Small intestine (tissue), 16 donors: Measurements from ENCODE around the gene PGS1. TPM values are rescaled to one million over a fixed set of nuclear protein-coding genes. Genes with fewer than 3 reads are reported as not detected.
"Not testable (repeated sequence)": the region's sequence is repeated elsewhere in the genome, so short reads cannot be mapped to it uniquely, and the experiment has no call there.

Experiments
- DNase-seq, 2 donors: peaks; one replicate each; pipeline versions ENCODE4 v3.0.0 to v3.0.0-alpha.2; 2013
- FAIRE-seq: peaks from 2 replicates; lab custom pipeline; 2012; peaks lifted over from hg19 to GRCh38; lab: Jason Lieb, UNC
- H3K27ac ChIP-seq, 3 donors: one replicate each; pipeline ENCODE4 v1.5.1; 2013; ENCODE audit warnings: low read length in 2 of 3, mild to moderate bottlenecking in 2 of 3, control low read depth in 1 of 3, inconsistent platforms in 1 of 3, low read depth in 1 of 3, moderate library complexity in 1 of 3
- H3K27me3 ChIP-seq, 3 donors: one replicate each; pipeline ENCODE4 v1.6.1; 2013; ENCODE audit warnings: low read length in 3 of 3, inconsistent platforms in 1 of 3; ENCODE audit not compliant: control insufficient read depth in 3 of 3, insufficient read depth in 3 of 3
- H3K36me3 ChIP-seq, 3 donors: one replicate each; pipeline ENCODE4 v1.6.1; 2013; ENCODE audit warnings: low read length in 3 of 3, inconsistent platforms in 1 of 3, low read depth in 1 of 3, mild to moderate bottlenecking in 1 of 3, moderate library complexity in 1 of 3; ENCODE audit not compliant: control insufficient read depth in 3 of 3, insufficient read depth in 2 of 3
- H3K4me1 ChIP-seq, 3 donors: one replicate each; pipeline ENCODE4 v1.6.1; 2013; ENCODE audit warnings: low read length in 2 of 3, inconsistent platforms in 1 of 3, low read depth in 1 of 3, mild to moderate bottlenecking in 1 of 3, moderate library complexity in 1 of 3; ENCODE audit not compliant: control insufficient read depth in 3 of 3, insufficient read depth in 2 of 3
- H3K4me3 ChIP-seq, 3 donors: one replicate each; pipeline ENCODE4 v1.5.1; 2013; ENCODE audit warnings: low read length in 3 of 3, control low read depth in 1 of 3, inconsistent platforms in 1 of 3, low read depth in 1 of 3, mild to moderate bottlenecking in 1 of 3, moderate library complexity in 1 of 3
- H3K9me3 ChIP-seq, 2 donors: one replicate each; pipeline ENCODE4 v1.6.1; 2013; ENCODE audit warnings: low read depth in 1 of 2, low read length in 1 of 2; ENCODE audit not compliant: control insufficient read depth in 2 of 2, insufficient read depth in 1 of 2
- WGBS, 3 donors: extraction: QIAGEN DNeasy Blood & Tissue Kit; methylation state at CpG; one replicate each; pipeline ENCODE4 v1.1.7; 2013; 5-methylcytosine and 5-hydroxymethylcytosine counted together
- long read RNA-seq, 10 donors: transcript quantifications; one replicate each; lab custom pipeline, GENCODE V29; 2026
- polyA plus RNA-seq, 4 donors: library from polyadenylated mRNA; stranded (reverse) in 3 of 4; unstranded in 1 of 4; fragments of 200-250 nt in 3 of 4; fragments of 120-200 nt in 1 of 4; gene quantifications; one replicate each; pipeline versions ENCODE4 v1.2.1 to v1.2.3, GENCODE V29; 2013
- donor health status: healthy with polysubstance abuse.
- donor health status: control.
- donor health status: control.
- donor health status: Bipolar disorder and iron deficiency.
- donor health status: healthy.

The PGS1 gene, protein sequence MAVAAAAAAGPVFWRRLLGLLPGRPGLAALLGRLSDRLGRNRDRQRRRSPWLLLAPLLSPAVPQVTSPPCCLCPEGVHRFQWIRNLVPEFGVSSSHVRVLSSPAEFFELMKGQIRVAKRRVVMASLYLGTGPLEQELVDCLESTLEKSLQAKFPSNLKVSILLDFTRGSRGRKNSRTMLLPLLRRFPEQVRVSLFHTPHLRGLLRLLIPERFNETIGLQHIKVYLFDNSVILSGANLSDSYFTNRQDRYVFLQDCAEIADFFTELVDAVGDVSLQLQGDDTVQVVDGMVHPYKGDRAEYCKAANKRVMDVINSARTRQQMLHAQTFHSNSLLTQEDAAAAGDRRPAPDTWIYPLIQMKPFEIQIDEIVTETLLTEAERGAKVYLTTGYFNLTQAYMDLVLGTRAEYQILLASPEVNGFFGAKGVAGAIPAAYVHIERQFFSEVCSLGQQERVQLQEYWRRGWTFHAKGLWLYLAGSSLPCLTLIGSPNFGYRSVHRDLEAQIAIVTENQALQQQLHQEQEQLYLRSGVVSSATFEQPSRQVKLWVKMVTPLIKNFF
- 10 to 100 TPM; 14.9 to 34.9 (median 20.5) TPM for polyA plus RNA-seq
- long read RNA-seq, donor 1 = 0 reads
- long read RNA-seq, donor 2, partial matches to known transcripts = 0 of 1 reads
- long read RNA-seq, donor 2, other reads (novel, unspliced or antisense) = 0 of 1 reads
- long read RNA-seq, donor 3, partial matches to known transcripts = 8 of 10 reads
- long read RNA-seq, donor 3, other reads (novel, unspliced or antisense) = 0 of 10 reads
- long read RNA-seq, donor 4 = 0 reads
- long read RNA-seq, donor 5, partial matches to known transcripts = 0 of 3 reads
- long read RNA-seq, donor 5, other reads (novel, unspliced or antisense) = 0 of 3 reads
- long read RNA-seq, donor 6, partial matches to known transcripts = 0 of 3 reads
- long read RNA-seq, donor 6, other reads (novel, unspliced or antisense) = 0 of 3 reads
- long read RNA-seq, donor 7, transcript PGS1-201 (10 exons, 2,201 nt) = major isoform, 6 of 6 reads
- long read RNA-seq, donor 7, partial matches to known transcripts = 0 of 6 reads
- long read RNA-seq, donor 7, other reads (novel, unspliced or antisense) = 0 of 6 reads
- long read RNA-seq, donor 8 = 0 reads
- long read RNA-seq, donor 9 = 0 reads
- long read RNA-seq, donor 10, partial matches to known transcripts = 0 of 5 reads
- long read RNA-seq, donor 10, other reads (novel, unspliced or antisense) = 0 of 5 reads

DNA sequence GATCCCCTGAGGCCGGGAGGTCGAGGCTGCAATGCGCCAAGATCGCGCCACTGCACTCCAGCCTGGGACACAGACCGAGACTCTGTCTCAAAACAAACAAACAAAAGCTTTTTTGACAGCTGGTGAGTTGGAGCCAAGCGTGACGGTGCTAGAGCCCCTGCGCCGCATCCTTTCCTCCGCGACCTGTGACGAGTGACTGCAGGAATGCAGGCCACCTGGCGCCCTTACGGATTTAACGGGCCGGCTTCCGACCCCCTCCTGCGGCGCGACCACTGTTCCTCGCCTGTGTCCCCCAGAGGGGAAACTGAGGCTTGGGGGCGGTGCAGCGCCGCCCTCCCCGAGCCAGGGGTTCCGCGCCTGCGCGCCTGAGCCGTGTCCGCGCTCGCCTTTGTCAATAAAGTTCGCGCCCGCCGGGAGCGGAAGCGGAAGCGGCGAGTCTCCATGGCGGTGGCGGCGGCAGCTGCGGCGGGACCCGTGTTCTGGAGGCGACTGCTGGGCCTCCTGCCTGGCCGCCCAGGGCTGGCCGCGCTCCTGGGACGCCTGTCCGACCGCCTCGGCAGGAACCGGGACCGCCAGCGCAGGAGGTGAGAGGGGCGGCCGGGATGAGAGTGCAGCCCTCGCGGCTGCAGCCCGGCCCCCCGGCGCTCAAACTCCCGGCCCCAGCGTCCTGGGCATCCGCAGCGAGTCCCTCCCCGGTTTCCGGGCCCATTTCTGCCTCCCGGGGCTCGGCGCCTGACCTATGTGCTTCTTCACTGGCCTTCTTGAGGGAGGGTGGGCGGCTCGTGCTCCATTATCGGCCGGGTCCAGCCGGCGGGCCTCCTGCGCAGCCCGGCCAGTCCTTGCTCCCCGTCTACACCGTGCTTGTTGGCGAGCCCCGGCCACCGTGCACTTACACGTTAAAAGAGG is at the start of gene PGS1:
Gene PGS1 (plus strand): TSS at position 425 of the 906 bp plus-strand sequence. CDS start 17 bp downstream, at position 442.
- Histone ChIP-seq H3K27ac (peak within 1 kb of the TSS; percentile 78 to 91 (median 90)), H3K36me3 (peaks cover 0 to 4% (median 0%) of the 10 kb centered on the region in 3 donors), H3K9me3 (no peaks in the 10 kb centered on the region), H3K4me3 (peak within 1 kb of the TSS; percentile 95 to 99 (median 95)), H3K27me3 (no peaks in the 10 kb centered on the region), H3K4me1 (peaks cover 5 to 29% (median 14%) of the 10 kb centered on the region in 3 donors)
- 1 to 2% (median 1%) methylated on average over 53 to 89 of the region's 89 CpGs for WGBS, 3 donors
- FAIRE-seq (no peak), DNase-seq (peak; percentile 78 to 93)

DNA sequence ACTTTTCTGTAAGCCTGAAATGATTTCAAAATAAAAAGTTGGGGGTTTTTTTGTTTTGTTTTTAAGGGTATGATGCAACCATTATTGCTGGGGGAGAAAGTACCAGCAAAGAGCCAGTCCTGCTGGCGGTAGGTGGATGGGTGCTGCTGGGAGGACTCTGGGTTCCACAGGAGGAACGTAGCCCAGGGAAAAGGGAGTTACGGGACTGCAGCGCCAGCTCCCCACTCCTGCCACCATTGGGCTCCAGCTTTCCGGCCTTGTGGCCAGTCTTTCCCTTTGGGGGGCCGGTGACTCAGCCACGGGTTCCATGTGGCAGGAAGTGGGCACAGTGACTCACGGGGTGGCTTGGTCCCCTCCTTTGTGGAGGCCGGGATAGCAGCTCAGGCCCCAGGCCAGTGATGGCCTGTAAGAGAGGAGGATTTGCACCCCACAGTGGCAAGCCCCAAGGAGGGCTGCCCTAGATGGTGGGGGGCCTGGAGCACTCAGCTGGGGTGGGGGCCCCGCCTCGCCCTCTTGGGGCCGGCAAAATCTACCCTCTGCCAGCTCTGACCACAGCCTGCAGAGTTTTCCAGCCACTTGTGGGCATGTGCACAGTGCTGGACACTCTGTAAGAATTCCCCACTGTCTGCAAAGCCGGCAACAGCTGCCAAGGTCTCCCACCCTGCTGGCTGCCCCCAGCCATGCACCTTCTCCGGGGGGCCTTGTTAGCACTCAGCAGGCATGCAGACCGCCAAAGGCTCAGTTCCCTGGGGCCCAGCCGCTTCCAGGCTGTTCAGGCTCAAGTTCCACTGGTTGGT is 49.0 kb upstream of the PGS1 start:
- DNase-seq (no peak), FAIRE-seq (no peak)
- Histone ChIP-seq H3K27ac (peak overlapping the region in 1 of 3 donors; percentile 19), H3K27me3 (no peaks in the 10 kb centered on the region), H3K36me3 (no peaks in the 10 kb centered on the region), H3K9me3 (no peaks in the 10 kb centered on the region), H3K4me3 (no peak overlapping the region), H3K4me1 (peaks cover 0 to 7% (median 2%) of the 10 kb centered on the region in 3 donors)
- WGBS, 3 donors = 74 to 83% (median 75%) methylated on average over 14 to 16 of the region's 16 CpGs

DNA sequence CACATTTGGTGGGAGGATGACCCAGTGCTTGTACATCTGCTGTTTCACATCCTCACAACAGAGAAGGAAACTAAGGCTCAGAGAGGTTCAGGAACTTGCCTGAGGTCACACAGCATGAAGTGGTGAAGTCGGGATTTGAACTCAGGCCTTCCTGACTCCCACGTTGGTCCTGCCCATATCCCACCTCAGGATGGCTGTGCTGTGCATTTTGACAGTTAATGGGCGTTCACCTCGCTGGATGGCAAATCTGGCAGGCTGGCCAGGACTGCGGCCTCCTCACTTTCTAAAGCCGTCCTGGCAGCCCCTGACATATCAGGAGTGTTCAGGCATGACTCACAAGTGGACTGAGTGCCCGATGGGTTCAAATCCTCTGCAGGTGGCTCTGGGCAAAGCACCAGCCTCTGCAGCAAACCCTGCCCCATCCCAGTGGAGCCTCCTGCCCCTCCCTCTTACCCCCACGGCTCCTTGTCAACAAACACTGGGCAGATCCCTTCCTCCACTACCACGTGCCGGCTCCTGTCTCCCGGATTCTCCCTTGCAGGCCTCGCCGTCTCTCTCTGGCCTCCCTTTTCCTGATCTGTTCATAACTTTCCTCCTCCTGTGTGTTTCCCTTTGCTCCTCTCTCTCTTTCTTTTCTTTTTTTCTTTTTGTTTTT is 47.8 kb upstream of the PGS1 start:
- 21 to 62% (median 39%) methylated on average over 13 of the region's 13 CpGs for WGBS, 3 donors
- Histone ChIP-seq H3K27me3 (peaks cover 0 to 2% (median 0%) of the 10 kb centered on the region in 3 donors), H3K4me1 (no peaks in the 10 kb centered on the region), H3K9me3 (no peaks in the 10 kb centered on the region), H3K27ac (no peak overlapping the region), H3K4me3 (no peak overlapping the region), H3K36me3 (no peaks in the 10 kb centered on the region)
- FAIRE-seq (no peak), DNase-seq (peak in 1 of 2 donors; percentile 64)

DNA sequence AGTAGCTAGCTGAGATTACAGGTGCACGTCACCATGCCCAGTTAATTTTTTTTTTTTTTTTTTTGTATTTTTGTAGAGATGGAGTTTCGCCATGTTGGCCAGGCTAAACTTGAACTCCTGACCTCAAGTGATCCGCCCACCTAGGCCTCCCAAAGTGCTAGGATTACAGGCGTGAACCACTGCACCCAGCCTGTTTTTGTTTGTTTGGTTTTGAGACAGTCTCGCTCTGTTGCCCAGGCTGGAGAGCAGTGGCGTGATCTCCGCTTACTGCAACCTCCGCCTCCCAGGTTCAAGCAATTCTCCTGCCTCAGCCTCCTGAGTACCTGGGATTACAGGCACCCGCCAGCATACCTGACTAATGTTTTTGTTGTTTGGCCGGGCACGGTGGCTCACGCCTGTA is 47.1 kb upstream of the PGS1 start:
- H3K27me3 ChIP-seq, FAIRE-seq, H3K4me1 ChIP-seq, H3K4me3 ChIP-seq, H3K27ac ChIP-seq, H3K9me3 ChIP-seq, H3K36me3 ChIP-seq, DNase-seq: not testable (repeated sequence)
- 83 to 85% (median 84%) methylated on average over 12 of the region's 12 CpGs for WGBS, 3 donors

DNA sequence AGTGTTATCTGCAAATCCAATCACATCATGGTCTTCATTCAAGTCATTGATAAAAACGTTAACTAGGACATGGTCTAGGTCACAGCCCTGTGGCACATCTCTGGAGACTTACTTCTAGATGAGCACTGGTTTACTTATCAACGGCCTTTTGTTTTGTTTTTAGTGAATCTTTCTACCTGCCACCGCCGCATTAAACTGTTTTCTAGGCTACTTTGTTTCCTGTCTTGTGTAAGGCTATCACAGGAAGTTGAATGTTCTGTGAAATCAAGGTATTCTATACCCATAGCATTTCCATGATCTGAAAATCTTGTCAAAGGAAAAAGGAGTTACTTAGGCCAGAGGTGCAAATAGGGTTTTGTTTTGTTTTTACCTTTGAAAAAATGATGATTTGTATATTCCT is 45.5 kb upstream of the PGS1 start:
- Histone ChIP-seq H3K4me1 (no peaks in the 10 kb centered on the region), H3K27me3 (peaks cover 0 to 2% (median 0%) of the 10 kb centered on the region in 3 donors), H3K9me3 (no peaks in the 10 kb centered on the region), H3K4me3 (no peak overlapping the region), H3K27ac (no peak overlapping the region), H3K36me3 (no peaks in the 10 kb centered on the region)
- DNase-seq = no peak
- whole genome bisulfite sequencing, 3 donors = 63 to 71% (median 64%) methylated on average over 4 of the region's 4 CpGs
- no peak for FAIRE-seq

DNA sequence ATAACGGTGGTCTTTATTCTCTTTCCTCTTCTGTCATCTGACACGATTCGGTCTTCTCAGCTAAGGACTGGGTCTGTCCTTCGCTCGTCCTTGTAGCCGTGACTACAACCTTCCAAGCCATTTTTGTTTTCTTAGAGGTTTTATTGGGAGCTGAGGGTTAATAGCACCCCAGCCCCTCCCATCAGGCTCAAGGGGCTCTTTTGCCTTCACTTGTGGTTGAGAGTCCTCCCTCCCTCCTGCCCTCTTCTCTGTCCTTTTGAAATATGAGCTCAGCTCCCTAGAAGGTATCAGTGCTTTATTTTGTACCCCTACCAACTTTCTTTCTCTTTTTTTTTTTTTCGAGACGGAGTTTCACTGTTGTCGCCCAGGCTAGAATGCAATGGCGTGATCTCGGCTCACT is 43.2 kb upstream of the PGS1 start:
- FAIRE-seq (no peak), DNase-seq (no peak)
- no peaks in the 10 kb centered on the region for H3K9me3 ChIP-seq
- H3K4me1 ChIP-seq = peaks cover 0 to 4% (median 3%) of the 10 kb centered on the region in 3 donors
- no peak overlapping the region for H3K4me3 ChIP-seq
- no peak overlapping the region for H3K27ac ChIP-seq
- H3K27me3 ChIP-seq = peaks cover 0 to 2% (median 0%) of the 10 kb centered on the region in 3 donors
- 85 to 91% (median 89%) methylated on average over 11 of the region's 11 CpGs for WGBS, 3 donors
- H3K36me3 ChIP-seq = no peaks in the 10 kb centered on the region
